Measurements from ENCODE around the gene FLT4. TPM values are rescaled to one million over a fixed set of nuclear protein-coding genes. Genes with fewer than 3 reads are reported as not detected.

The FLT4 gene
- total RNA-seq, 1 experiment from 2014 or later, result 4.5 TPM

- DNase-seq (ENCODE audit: low read depth), result no peak
Measured at GRCh38 chr5:180594311-180595045, 54.9 kb downstream of the FLT4 start.

- DNase-seq (ENCODE audit: low read depth), result no peak
Measured at GRCh38 chr5:180593446-180594206, 55.8 kb downstream of the FLT4 start.

- DNase-seq (ENCODE audit: low read depth), result no peak
Measured at GRCh38 chr5:180592176-180592575, 57.2 kb downstream of the FLT4 start.

GRCh38 chr5:180591311-180591887 is 58.0 kb downstream of the FLT4 start, which contains the start of gene SCGB3A1:
Gene SCGB3A1 (minus strand): TSS chr5:180591499. CDS start chr5:180591462, 37 bp downstream.
- no peak for DNase-seq (ENCODE audit: low read depth)

GRCh38 chr5:180590543-180591310 is 58.7 kb downstream of the FLT4 start:
- DNase-seq (ENCODE audit: low read depth), result no peak

GRCh38 chr5:180589771-180590542 is 59.4 kb downstream of the FLT4 start:
- DNase-seq (ENCODE audit: low read depth), result no peak

GRCh38 chr5:180586870-180587269 is 62.5 kb downstream of the FLT4 start:
- DNase-seq (ENCODE audit: low read depth), result no peak

GRCh38 chr5:180586204-180586603 is 63.2 kb downstream of the FLT4 start:
- DNase-seq (ENCODE audit: low read depth), result no peak

- no peak for DNase-seq (ENCODE audit: low read depth)
Measured at GRCh38 chr5:180583738-180584137, 65.7 kb downstream of the FLT4 start.

- DNase-seq (ENCODE audit: low read depth), result no peak
Measured at GRCh38 chr5:180580681-180581080, 68.7 kb downstream of the FLT4 start.

- DNase-seq (ENCODE audit: low read depth), result no peak
Measured at GRCh38 chr5:180575571-180575970, 73.8 kb downstream of the FLT4 start.

GRCh38 chr5:180568914-180569313 is 80.5 kb downstream of the FLT4 start:
- DNase-seq (ENCODE audit: low read depth), result no peak

- DNase-seq (ENCODE audit: low read depth), result no peak
Measured at GRCh38 chr5:180563994-180564393, 85.4 kb downstream of the FLT4 start.

- DNase-seq (ENCODE audit: low read depth), result no peak
Measured at GRCh38 chr5:180558232-180558631, 91.2 kb downstream of the FLT4 start.

- DNase-seq (ENCODE audit: low read depth), result no peak
Measured at GRCh38 chr5:180557217-180557809, 92.1 kb downstream of the FLT4 start.

- no peak for DNase-seq (ENCODE audit: low read depth)
Measured at GRCh38 chr5:180555168-180555921, 94.1 kb downstream of the FLT4 start.

- DNase-seq (ENCODE audit: low read depth), result peak; percentile 6
Measured at GRCh38 chr5:180553530-180553929, 95.9 kb downstream of the FLT4 start.

Data from LHCN-M2 (cell line).